Adrenal gland (tissue), 5 donors: ENCODE data around the gene ATP6V1C2.

Experiments
- POLR2A ChIP-seq, 2 donors: fragments of 450-650 bp; IDR thresholded peaks; one replicate each; pipeline ENCODE4 v1.6.1; 2017; ENCODE audit warnings: antibody characterized with exemption in 2 of 2, mild to moderate bottlenecking in 2 of 2, moderate library complexity in 1 of 2
- TF ChIP-seq, protein P1 (sequence below), 6 experiments: fragments of 450-650 bp in 4 of 6; fragments of 200-600 bp in 2 of 6; sonication (generic) in 1 of 6; IDR thresholded peaks; 1 replicate in 5 of 6; 2 replicates in 1 of 6; pipeline versions ENCODE4 v1.5.1 to v1.8.0; 2016 to 2021; ENCODE audit warnings: antibody characterized with exemption in 6 of 6, mild to moderate bottlenecking in 2 of 6, moderate library complexity in 1 of 6
- donor health status: DM: no; HTN: no; CAD: no.

DNA sequence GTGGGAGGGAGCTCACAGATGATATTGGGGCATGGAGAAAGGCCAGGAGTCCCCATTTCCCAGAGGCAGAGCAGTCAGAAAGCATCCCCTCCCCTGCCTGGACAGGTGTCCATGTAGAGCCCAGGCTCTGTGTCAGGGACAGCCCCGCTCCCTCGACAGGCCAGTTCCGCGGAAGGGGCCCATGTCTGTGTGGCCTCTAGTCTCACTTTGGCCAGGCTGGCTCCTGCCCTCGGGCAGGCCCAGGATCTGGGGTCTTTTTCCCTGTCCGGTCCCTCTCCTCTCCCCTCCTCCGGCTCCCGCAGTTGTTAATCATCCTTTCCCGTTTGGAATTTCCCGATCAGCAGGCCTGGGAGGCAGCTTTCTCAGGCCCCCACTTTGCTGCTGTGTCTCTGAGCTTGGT is 111.6 kb downstream of the ATP6V1C2 start:
- TF ChIP-seq, protein P1, sequence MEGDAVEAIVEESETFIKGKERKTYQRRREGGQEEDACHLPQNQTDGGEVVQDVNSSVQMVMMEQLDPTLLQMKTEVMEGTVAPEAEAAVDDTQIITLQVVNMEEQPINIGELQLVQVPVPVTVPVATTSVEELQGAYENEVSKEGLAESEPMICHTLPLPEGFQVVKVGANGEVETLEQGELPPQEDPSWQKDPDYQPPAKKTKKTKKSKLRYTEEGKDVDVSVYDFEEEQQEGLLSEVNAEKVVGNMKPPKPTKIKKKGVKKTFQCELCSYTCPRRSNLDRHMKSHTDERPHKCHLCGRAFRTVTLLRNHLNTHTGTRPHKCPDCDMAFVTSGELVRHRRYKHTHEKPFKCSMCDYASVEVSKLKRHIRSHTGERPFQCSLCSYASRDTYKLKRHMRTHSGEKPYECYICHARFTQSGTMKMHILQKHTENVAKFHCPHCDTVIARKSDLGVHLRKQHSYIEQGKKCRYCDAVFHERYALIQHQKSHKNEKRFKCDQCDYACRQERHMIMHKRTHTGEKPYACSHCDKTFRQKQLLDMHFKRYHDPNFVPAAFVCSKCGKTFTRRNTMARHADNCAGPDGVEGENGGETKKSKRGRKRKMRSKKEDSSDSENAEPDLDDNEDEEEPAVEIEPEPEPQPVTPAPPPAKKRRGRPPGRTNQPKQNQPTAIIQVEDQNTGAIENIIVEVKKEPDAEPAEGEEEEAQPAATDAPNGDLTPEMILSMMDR (IDR thresholded peaks at IDR 0.05): no peak
- TF ChIP-seq POLR2A (IDR thresholded peaks at IDR 0.05): no peak
